ENCODE measurements around the gene SLC38A8.
A peak's percentile ranks its signal among the peaks of the same experiment; 100 is the strongest.

SLC38A8 gene

GRCh38 chr16:84042308-84042878 lies at the start of gene SLC38A8:
TSS of gene SLC38A8 (minus strand) at chr16:84042795. CDS start at chr16:84042157, 638 bp downstream.
- Histone ChIP-seq H3K27ac (ENCODE audit: low read length) (no peak within 1 kb of the TSS), H3K4me2 (ENCODE audit: low read length) (no peak within 1 kb of the TSS), H3K9ac (ENCODE audit: low read length) (no peak within 1 kb of the TSS), H3K36me3 (replicated peaks; ENCODE audit: low read depth, low read length) (no peaks in the 10 kb centered on the region), H3K4me1 (ENCODE audit: low read length) (no peaks in the 10 kb centered on the region), H3K9me3 (ENCODE audit: insufficient read depth, low read length) (no peaks in the 10 kb centered on the region), H3K79me2 (ENCODE audit: low read length) (no peaks in the 10 kb centered on the region), H2AFZ (ENCODE audit: low read depth, low read length) (no peak within 1 kb of the TSS), H3K4me3 (ENCODE audit: low read length) (no peak within 1 kb of the TSS), H3K27me3 (ENCODE audit: low read depth, low read length) (no peaks in the 10 kb centered on the region; the same call in none of the 2 replicates), H4K20me1 (ENCODE audit: insufficient read depth, low read length) (no peaks in the 10 kb centered on the region)
- TF ChIP-seq CTCF (IDR thresholded peaks at IDR 0.05; ENCODE audit: low read depth, low read length) (no peak), EZH2phosphoT487 (IDR thresholded peaks at IDR 0.05; ENCODE audit: low read depth) (no peak)

GRCh38 chr16:84091460-84091859 lies 48.9 kb upstream of the SLC38A8 start:
- Histone ChIP-seq H3K36me3 (replicated peaks; ENCODE audit: low read depth, low read length) (peaks cover 71% of the 10 kb centered on the region), H3K27ac (ENCODE audit: low read length) (no peak overlapping the region)
- TF ChIP-seq EZH2phosphoT487 (IDR thresholded peaks at IDR 0.05; ENCODE audit: low read depth), result no peak
- TF ChIP-seq CTCF (IDR thresholded peaks at IDR 0.05; ENCODE audit: low read depth, low read length), result no peak

GRCh38 chr16:84090211-84090610 lies 47.6 kb upstream of the SLC38A8 start:
- Histone ChIP-seq H2AFZ (ENCODE audit: low read depth, low read length) (no peak overlapping the region), H3K9me3 (ENCODE audit: insufficient read depth, low read length) (no peaks in the 10 kb centered on the region), H4K20me1 (ENCODE audit: insufficient read depth, low read length) (peaks cover 65% of the 10 kb centered on the region), H3K4me3 (ENCODE audit: low read length) (no peak overlapping the region), H3K27me3 (ENCODE audit: low read depth, low read length) (peaks cover 23% of the 10 kb centered on the region), H3K79me2 (ENCODE audit: low read length) (no peaks in the 10 kb centered on the region), H3K4me1 (ENCODE audit: low read length) (peaks cover 47% of the 10 kb centered on the region), H3K4me2 (ENCODE audit: low read length) (no peak overlapping the region), H3K27ac (ENCODE audit: low read length) (no peak overlapping the region), H3K36me3 (replicated peaks; ENCODE audit: low read depth, low read length) (peaks cover 72% of the 10 kb centered on the region), H3K9ac (ENCODE audit: low read length) (no peak overlapping the region)
- TF ChIP-seq CTCF (IDR thresholded peaks at IDR 0.05; ENCODE audit: low read depth, low read length) (no peak), EZH2phosphoT487 (IDR thresholded peaks at IDR 0.05; ENCODE audit: low read depth) (no peak)

More at GRCh38 chr16:84091460-84091859, 48.9 kb upstream of the SLC38A8 start:
- Histone ChIP-seq H3K4me2 (ENCODE audit: low read length) (no peak overlapping the region), H3K79me2 (ENCODE audit: low read length) (no peaks in the 10 kb centered on the region), H4K20me1 (ENCODE audit: insufficient read depth, low read length) (peaks cover 62% of the 10 kb centered on the region), H2AFZ (ENCODE audit: low read depth, low read length) (no peak overlapping the region), H3K9ac (ENCODE audit: low read length) (no peak overlapping the region), H3K4me3 (ENCODE audit: low read length) (no peak overlapping the region), H3K9me3 (ENCODE audit: insufficient read depth, low read length) (no peaks in the 10 kb centered on the region), H3K4me1 (ENCODE audit: low read length) (peaks cover 36% of the 10 kb centered on the region), H3K27me3 (ENCODE audit: low read depth, low read length) (peaks cover 23% of the 10 kb centered on the region)

GRCh38 chr16:84088695-84089395 lies 46.2 kb upstream of the SLC38A8 start:
- TF ChIP-seq CTCF (IDR thresholded peaks at IDR 0.05; ENCODE audit: low read depth, low read length), result peak; percentile 35
- TF ChIP-seq EZH2phosphoT487 (IDR thresholded peaks at IDR 0.05; ENCODE audit: low read depth), result 0 out of 2 replicates have a peak, but pooled peaks have one; percentile 38
- H3K9me3 ChIP-seq (ENCODE audit: insufficient read depth, low read length), result no peaks in the 10 kb centered on the region
- H3K79me2 ChIP-seq (ENCODE audit: low read length), result no peaks in the 10 kb centered on the region
- H2AFZ ChIP-seq (ENCODE audit: low read depth, low read length), result no peak overlapping the region
- H3K4me3 ChIP-seq (ENCODE audit: low read length), result 0 out of 2 replicates have a peak overlapping the region, but pooled peaks have one; percentile 14
- peaks cover 23% of the 10 kb centered on the region for H3K27me3 ChIP-seq (ENCODE audit: low read depth, low read length)
- H3K9ac ChIP-seq (ENCODE audit: low read length), result no peak overlapping the region
- H3K4me1 ChIP-seq (ENCODE audit: low read length), result peaks cover 52% of the 10 kb centered on the region
- no peak overlapping the region for H3K27ac ChIP-seq (ENCODE audit: low read length)
- H3K36me3 ChIP-seq (replicated peaks; ENCODE audit: low read depth, low read length), result peaks cover 69% of the 10 kb centered on the region
- peak overlapping the region; percentile 37 for H3K4me2 ChIP-seq (ENCODE audit: low read length)
- H4K20me1 ChIP-seq (ENCODE audit: insufficient read depth, low read length), result peaks cover 69% of the 10 kb centered on the region
